H1 (cell line): ENCODE measurements around the gene VARS2. TPM values are rescaled to one million over a fixed set of nuclear protein-coding genes. Genes with fewer than 3 reads are reported as not detected.

Experiments used
- CBX5 ChIP-seq: fragments of 300-800, 300-1000 bp; sonication (generic); IDR thresholded peaks from 2 replicates; pipeline ENCODE4 v1.7.1; 2016; ENCODE audit warnings: antibody characterized with exemption, low read length, low read depth
- CHD1 ChIP-seq: IDR thresholded peaks from 2 replicates; pipeline ENCODE4 v1.6.1; 2012; ENCODE audit warnings: low read depth, low read length, improper control_type of control experiment
- CHD2 ChIP-seq: IDR thresholded peaks from 2 replicates; pipeline ENCODE4 v1.6.1; 2012; ENCODE audit warnings: low read length, improper control_type of control experiment
- CHD7 ChIP-seq: fragments of 300-600 bp; sonication (generic); IDR thresholded peaks from 2 replicates; pipeline ENCODE4 v1.7.1; 2012; ENCODE audit warnings: low read length, moderate library complexity, mild to moderate bottlenecking, inconsistent platforms; ENCODE audit not compliant: insufficient replicate concordance
- HDAC2 ChIP-seq, 2 experiments: fragments of 300-600 bp in 1 of 2; sonication (generic) in 1 of 2; IDR thresholded peaks; 2 replicates each; pipeline ENCODE4 v1.6.1; 2011 to 2012; ENCODE audit warnings: low read depth in 2 of 2, low read length in 2 of 2, mild to moderate bottlenecking in 2 of 2, moderate library complexity in 2 of 2, borderline replicate concordance in 1 of 2, inconsistent platforms in 1 of 2
- MAFK ChIP-seq: IDR thresholded peaks from 2 replicates; pipeline ENCODE4 v1.6.1; 2012; ENCODE audit warnings: low read depth, mild to moderate bottlenecking, improper control_type of control experiment, low read length
- POLR2AphosphoS5 ChIP-seq: IDR thresholded peaks from 2 replicates; pipeline ENCODE4 v1.6.1; 2011; ENCODE audit warnings: low read depth, low read length
- SP2 ChIP-seq: IDR thresholded peaks from 2 replicates; pipeline ENCODE4 v1.6.1; 2012; ENCODE audit warnings: mild to moderate bottlenecking, low read length, inconsistent platforms
- ZNF274 ChIP-seq: IDR thresholded peaks from 2 replicates; pipeline ENCODE4 v1.7.0; 2012; ENCODE audit warnings: low read length, borderline replicate concordance; ENCODE audit errors: extremely low read depth
- polyA plus RNA-seq, 7 experiments: library from polyadenylated mRNA; depleted of rRNA in 3 of 7; stranded (reverse) in 5 of 7; unstranded in 2 of 7; fragments of >200 nt in 5 of 7; fragments of 200-250 nt in 2 of 7; gene quantifications; 1 replicate in 5 of 7; 2 replicates in 1 of 7; 4 replicates in 1 of 7; pipeline versions ENCODE4 v1.2.1 to v1.2.3, GENCODE V29; 2011 to 2013; ENCODE audit warnings: missing spikeins in 2 of 7, mixed read lengths in 2 of 7
- total RNA-seq: library from RNA; stranded (reverse); fragmentation: NEBNext Ultra II Directional; extraction: Animal tissue kit (Norgen Biotek cat#: 25700); gene quantifications from 2 replicates; pipeline ENCODE4 v1.2.1, GENCODE V29; 2021
- TF ChIP-seq, protein P1 (sequence below), 3 experiments: IDR thresholded peaks; 1 replicate in 2 of 3; 2 replicates in 1 of 3; pipeline versions ENCODE4 v1.5.1 to v1.6.1; 2011; ENCODE audit warnings: low read length in 3 of 3, mild to moderate bottlenecking in 3 of 3, inconsistent platforms in 2 of 3, low read depth in 1 of 3, moderate library complexity in 1 of 3; ENCODE audit not compliant: insufficient read depth in 1 of 3; ENCODE audit errors: control extremely low read depth in 1 of 3

VARS2 gene
- total and polyA plus RNA-seq, 2 of the 8 experiments (the other 6 are each of a cell fraction or from before 2014, with no cell fraction given) = 26.8 to 47.7 TPM

DNA sequence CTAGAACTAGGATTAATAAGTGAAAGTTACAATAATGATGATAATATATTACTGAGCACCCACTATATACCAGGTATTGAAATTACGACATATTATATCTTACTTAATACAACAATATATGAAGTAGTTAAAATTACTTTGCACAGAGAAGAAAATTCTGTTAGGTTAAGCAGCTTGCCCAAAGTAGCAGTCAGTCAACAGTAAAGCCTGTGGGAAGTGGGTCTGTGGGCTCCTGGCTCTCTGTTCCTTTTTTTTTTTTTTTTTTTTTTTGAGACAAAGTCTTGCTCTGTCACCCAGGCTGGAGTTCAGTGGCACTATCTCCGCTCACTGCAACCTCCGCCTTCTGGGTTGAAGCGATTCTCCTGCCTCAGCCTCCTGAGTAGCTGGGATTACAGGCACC is 10.8 kb upstream of the VARS2 start (continued):
- no peak for TF ChIP-seq CHD7
- no peak for TF ChIP-seq CBX5
- TF ChIP-seq, protein P1, sequence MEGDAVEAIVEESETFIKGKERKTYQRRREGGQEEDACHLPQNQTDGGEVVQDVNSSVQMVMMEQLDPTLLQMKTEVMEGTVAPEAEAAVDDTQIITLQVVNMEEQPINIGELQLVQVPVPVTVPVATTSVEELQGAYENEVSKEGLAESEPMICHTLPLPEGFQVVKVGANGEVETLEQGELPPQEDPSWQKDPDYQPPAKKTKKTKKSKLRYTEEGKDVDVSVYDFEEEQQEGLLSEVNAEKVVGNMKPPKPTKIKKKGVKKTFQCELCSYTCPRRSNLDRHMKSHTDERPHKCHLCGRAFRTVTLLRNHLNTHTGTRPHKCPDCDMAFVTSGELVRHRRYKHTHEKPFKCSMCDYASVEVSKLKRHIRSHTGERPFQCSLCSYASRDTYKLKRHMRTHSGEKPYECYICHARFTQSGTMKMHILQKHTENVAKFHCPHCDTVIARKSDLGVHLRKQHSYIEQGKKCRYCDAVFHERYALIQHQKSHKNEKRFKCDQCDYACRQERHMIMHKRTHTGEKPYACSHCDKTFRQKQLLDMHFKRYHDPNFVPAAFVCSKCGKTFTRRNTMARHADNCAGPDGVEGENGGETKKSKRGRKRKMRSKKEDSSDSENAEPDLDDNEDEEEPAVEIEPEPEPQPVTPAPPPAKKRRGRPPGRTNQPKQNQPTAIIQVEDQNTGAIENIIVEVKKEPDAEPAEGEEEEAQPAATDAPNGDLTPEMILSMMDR (IDR thresholded peaks at IDR 0.05; ENCODE audit: control extremely low read depth in 1 of 3, insufficient read depth in 1 of 3, low read depth in 1 of 3, low read length in 3 of 3) = no peak
- no peak for TF ChIP-seq SP2
- TF ChIP-seq CHD2 = no peak
- no peak for TF ChIP-seq POLR2AphosphoS5
- TF ChIP-seq MAFK = no peak
- no peak for TF ChIP-seq CHD1
- TF ChIP-seq ZNF274 = no peak
- TF ChIP-seq HDAC2 (IDR thresholded peaks at IDR 0.05; ENCODE audit: borderline replicate concordance in 1 of 2, low read depth in 2 of 2, low read length in 2 of 2) = no peak
